Smooth muscle cell (in vitro differentiated cells): ENCODE data around the gene YPEL1. TPM values are rescaled to one million over a fixed set of nuclear protein-coding genes. Genes with fewer than 3 reads are reported as not detected.

Experiments used
- DNase-seq: peaks from one replicate; lab custom pipeline; 2025; ENCODE audit not compliant: unreplicated experiment; lab: John Stamatoyannopoulos, UW
- H2AFZ ChIP-seq: fragments of 200-600 bp; sonication (generic); 2 replicates; pipeline ENCODE4 v1.6.0; 2016; ENCODE audit warnings: antibody characterized with exemption, low read depth, mild to moderate bottlenecking
- H3F3A ChIP-seq: fragments of 200-600 bp; sonication (generic); 2 replicates; pipeline ENCODE4 v1.6.0; 2017; ENCODE audit warnings: antibody characterized with exemption, low read depth
- H3K27ac ChIP-seq: fragments of 200-600 bp; sonication (generic); 2 replicates; pipeline ENCODE4 v1.5.1; 2016; ENCODE audit warnings: low read depth, mild to moderate bottlenecking
- H3K27me3 ChIP-seq: fragments of 200-600 bp; sonication (generic); 2 replicates; pipeline ENCODE4 v1.6.1; 2016; ENCODE audit warnings: low read depth, mild to moderate bottlenecking
- H3K36me3 ChIP-seq: fragments of 200-600 bp; sonication (generic); 2 replicates; pipeline ENCODE4 v1.5.1; 2016; ENCODE audit warnings: low read depth
- H3K4me1 ChIP-seq: fragments of 200-600 bp; sonication (generic); 2 replicates; pipeline ENCODE4 v1.5.1; 2016; ENCODE audit warnings: low read depth
- H3K4me2 ChIP-seq: fragments of 200-600 bp; sonication (generic); 2 replicates; pipeline ENCODE4 v1.6.0; 2016; ENCODE audit warnings: mild to moderate bottlenecking
- H3K4me3 ChIP-seq: fragments of 200-600 bp; sonication (generic); 2 replicates; pipeline ENCODE4 v1.5.1; 2016; ENCODE audit warnings: mild to moderate bottlenecking
- H3K79me2 ChIP-seq: fragments of 200-600 bp; sonication (generic); 2 replicates; pipeline ENCODE4 v1.6.0; 2016; ENCODE audit warnings: low read depth, mild to moderate bottlenecking
- H3K9ac ChIP-seq: fragments of 200-600 bp; sonication (generic); 2 replicates; pipeline ENCODE4 v1.6.0; 2016; ENCODE audit warnings: low read depth
- H3K9me3 ChIP-seq: fragments of 200-600 bp; sonication (generic); replicated peaks from 2 replicates; pipeline ENCODE4 v1.5.1; 2016; ENCODE audit warnings: low read depth
- H4K20me1 ChIP-seq: fragments of 200-600 bp; sonication (generic); 2 replicates; pipeline ENCODE4 v1.6.0; 2016; ENCODE audit warnings: low read depth
- CTCF ChIP-seq: fragments of 200-600 bp; sonication (generic); IDR thresholded peaks from 2 replicates; pipeline ENCODE4 v1.5.1; 2017; ENCODE audit warnings: borderline replicate concordance, mild to moderate bottlenecking, antibody characterized with exemption; ENCODE audit not compliant: insufficient read depth, poor library complexity, severe bottlenecking
- WGBS: methylation state at CpG from one replicate; pipeline ENCODE4 v1.1.7; 2016; ENCODE audit warnings: low lambda C conversion rate; 5-methylcytosine and 5-hydroxymethylcytosine counted together
- microRNA counts: library from miRNA; unstranded; fragments of <30 nt; microRNA quantifications from one replicate; lab custom pipeline; 2016
- microRNA-seq: library from miRNA; unstranded; fragments of <30 nt; microRNA quantifications from one replicate; pipeline ENCODE4, GENCODE V29; 2016; ENCODE audit warnings: borderline number of aligned reads
- polyA plus RNA-seq: library from polyadenylated mRNA; unstranded; fragments of >200 nt; fragmentation: Nextera tagmentation; extraction: Ambion mirVana; gene quantifications from 2 replicates; pipeline ENCODE4 v1.2.1, GENCODE V29; 2016
- small RNA-seq: library from RNA; depleted of rRNA; stranded (forward); fragments of <200 nt; gene quantifications from one replicate; pipeline ENCODE3, GENCODE V24; 2014
- total RNA-seq: library from RNA; depleted of rRNA; stranded (reverse); fragments of >200 nt; gene quantifications from 2 replicates; pipeline ENCODE4 v1.2.3, GENCODE V29; 2014

YPEL1 gene
- total and polyA plus RNA-seq, 2 experiments from 2014 or later, result 1.8 to 4.1 TPM

GRCh38 chr22:21650823-21651520 lies 84.6 kb downstream of the YPEL1 start:
- WGBS, result 20% methylated on average over 6 of the region's 6 CpGs
- Histone ChIP-seq H3K4me3 (peak overlapping the region; percentile 72), H3K9ac (peak overlapping the region; percentile 63), H3K27ac (peak overlapping the region; percentile 50), H3F3A (no peaks in the 10 kb centered on the region), H3K79me2 (no peaks in the 10 kb centered on the region), H3K36me3 (no peaks in the 10 kb centered on the region), H3K4me1 (peaks cover 19% of the 10 kb centered on the region), H3K9me3 (no peaks in the 10 kb centered on the region), H4K20me1 (peaks cover 6% of the 10 kb centered on the region), H3K27me3 (no peaks in the 10 kb centered on the region), H3K4me2 (peak overlapping the region; percentile 92), H2AFZ (peak overlapping the region; percentile 90)
- TF ChIP-seq CTCF, result no peak
- DNase-seq, result no peak

GRCh38 chr22:21650280-21650679 lies 85.3 kb downstream of the YPEL1 start:
- no peak overlapping the region for H3K4me2 ChIP-seq
- no peaks in the 10 kb centered on the region for H3K9me3 ChIP-seq
- WGBS, result 93% methylated on average over 7 of the region's 7 CpGs
- peaks cover 6% of the 10 kb centered on the region for H4K20me1 ChIP-seq
- no peak overlapping the region for H2AFZ ChIP-seq
- TF ChIP-seq CTCF, result no peak
- peaks cover 19% of the 10 kb centered on the region for H3K4me1 ChIP-seq
- H3F3A ChIP-seq, result no peaks in the 10 kb centered on the region
- H3K79me2 ChIP-seq, result no peaks in the 10 kb centered on the region
- H3K9ac ChIP-seq, result no peak overlapping the region
- no peak overlapping the region for H3K4me3 ChIP-seq
- no peaks in the 10 kb centered on the region for H3K36me3 ChIP-seq
- no peaks in the 10 kb centered on the region for H3K27me3 ChIP-seq
- no peak overlapping the region for H3K27ac ChIP-seq
- DNase-seq, result no peak

MicroRNAs within 50 kb of the gene (microRNA counts, 767-probe panel; counts per million panel counts)
- 1,794 counts per million, percentile 5 among the panel's probes with 10 or more counts for microRNA hsa-miR-130b-3p (lab: Ali Mortazavi, UCI)
- 183 counts per million for microRNA hsa-miR-301b (lab: Ali Mortazavi, UCI)

Small RNAs within 50 kb of the gene (microRNA-seq; reads per million reads assigned to microRNA genes)
- gene MIR130B (2,136 reads per million, percentile 84 among the genes with 10 or more reads in this experiment), gene MIR301B (25.1 reads per million, percentile 33 among the genes with 10 or more reads in this experiment)

Small RNAs within 50 kb of the gene (small RNA-seq; reads per million reads assigned to genes)
- 36.1 reads per million, percentile 94 among the genes with 10 or more reads in this experiment for gene MIR301B
- not detected for gene RN7SL280P

Other genes with a start within 250 kb of the YPEL1 start
- gene RIMBP3C, start 184.3 kb downstream of the YPEL1 start, total RNA-seq, result 0.45 and 0.63 TPM in 2 replicates
- gene RIMBP3C, start 184.3 kb downstream of the YPEL1 start, polyA plus RNA-seq, result 0.11 and 0.17 TPM in 2 replicates
- gene UBE2L3, start 168.1 kb downstream of the YPEL1 start, total RNA-seq, result 47.0 and 65.4 TPM in 2 replicates
- 89.3 and 102 TPM in 2 replicates for gene UBE2L3, start 168.1 kb downstream of the YPEL1 start, polyA plus RNA-seq
- gene YDJC, start 105.8 kb downstream of the YPEL1 start, total RNA-seq, result 12.0 and 19.3 TPM in 2 replicates
- 15.2 and 17.2 TPM in 2 replicates for gene YDJC, start 105.8 kb downstream of the YPEL1 start, polyA plus RNA-seq
- gene CCDC116, start 103.0 kb downstream of the YPEL1 start, total RNA-seq, result 0.40 and 1.8 TPM in 2 replicates
- not detected in 2 replicates for gene CCDC116, start 103.0 kb downstream of the YPEL1 start, polyA plus RNA-seq
- 13.3 and 24.9 TPM in 2 replicates for gene SDF2L1, start 93.5 kb downstream of the YPEL1 start, total RNA-seq
- 80.1 and 102 TPM in 2 replicates for gene SDF2L1, start 93.5 kb downstream of the YPEL1 start, polyA plus RNA-seq
- gene PPIL2, start 69.8 kb downstream of the YPEL1 start, total RNA-seq, result 16.3 and 19.2 TPM in 2 replicates
- 23.7 and 29.6 TPM in 2 replicates for gene PPIL2, start 69.8 kb downstream of the YPEL1 start, polyA plus RNA-seq
- 57.1 and 69.3 TPM in 2 replicates for gene MAPK1, start 131.9 kb upstream of the YPEL1 start, total RNA-seq
- 53.7 and 62.3 TPM in 2 replicates for gene MAPK1, start 131.9 kb upstream of the YPEL1 start, polyA plus RNA-seq
- gene PPM1F, start 217.1 kb upstream of the YPEL1 start, total RNA-seq, result 11.8 and 14.8 TPM in 2 replicates
- gene PPM1F, start 217.1 kb upstream of the YPEL1 start, polyA plus RNA-seq, result 12.5 and 15.2 TPM in 2 replicates
- gene TOP3B, start 247.0 kb upstream of the YPEL1 start, total RNA-seq, result 15.2 and 17.3 TPM in 2 replicates
- gene TOP3B, start 247.0 kb upstream of the YPEL1 start, polyA plus RNA-seq, result 17.6 and 26.7 TPM in 2 replicates